ENCODE measurements around the gene CPED1. TPM values are rescaled to one million over a fixed set of nuclear protein-coding genes. Genes with fewer than 3 reads are reported as not detected.

The CPED1 gene
- polyA plus RNA-seq, 1 donor from 2014 or later: not detected

DNA sequence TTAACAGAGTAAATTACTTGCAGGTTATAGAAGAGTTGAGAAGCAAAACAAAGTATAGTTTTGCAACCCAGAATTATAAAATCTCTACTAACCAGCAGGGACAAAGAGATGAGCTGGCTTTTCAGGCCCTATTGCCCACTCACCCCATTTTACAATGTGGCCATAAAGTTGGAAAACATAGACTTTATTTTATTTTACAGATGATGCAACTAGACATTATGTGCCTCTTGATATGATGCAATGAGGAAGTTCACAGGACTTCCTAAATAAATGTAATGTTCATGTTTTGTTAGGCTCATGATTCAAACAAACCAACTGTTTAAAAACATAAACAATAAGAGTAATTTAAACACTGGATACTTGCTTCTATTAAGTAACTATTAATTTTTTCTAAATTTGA is 199.2 kb downstream of the CPED1 start:
- no peak overlapping the region for H3K9ac ChIP-seq (ENCODE audit: low read length)
- no peaks in the 10 kb centered on the region for H3K9me3 ChIP-seq (ENCODE audit: low read length)
- H4K20me1 ChIP-seq (ENCODE audit: insufficient read depth): no peaks in the 10 kb centered on the region
- no peak overlapping the region for H2AFZ ChIP-seq (ENCODE audit: low read depth, low read length)
- no peaks in the 10 kb centered on the region for H3K9me2 ChIP-seq (ENCODE audit: insufficient read depth, low read length)
- H3K4me2 ChIP-seq (ENCODE audit: low read length): no peak overlapping the region
- H3K36me3 ChIP-seq (ENCODE audit: insufficient read depth, low read length): no peaks in the 10 kb centered on the region
- no peaks in the 10 kb centered on the region for H3K79me2 ChIP-seq (replicated peaks; ENCODE audit: insufficient read depth, low read length)
- TF ChIP-seq MXI1 (conservative IDR thresholded peaks at IDR 0.05; ENCODE audit: poor library complexity, severe bottlenecking) (no peak), EZH2 (IDR thresholded peaks at IDR 0.05; ENCODE audit: borderline replicate concordance, insufficient read depth, low read length, poor library complexity, severe bottlenecking) (no peak), SMC3 (conservative IDR thresholded peaks at IDR 0.05; ENCODE audit: poor library complexity) (no peak), POLR2AphosphoS5 (IDR thresholded peaks at IDR 0.05) (no peak)
- TF ChIP-seq, protein P1, sequence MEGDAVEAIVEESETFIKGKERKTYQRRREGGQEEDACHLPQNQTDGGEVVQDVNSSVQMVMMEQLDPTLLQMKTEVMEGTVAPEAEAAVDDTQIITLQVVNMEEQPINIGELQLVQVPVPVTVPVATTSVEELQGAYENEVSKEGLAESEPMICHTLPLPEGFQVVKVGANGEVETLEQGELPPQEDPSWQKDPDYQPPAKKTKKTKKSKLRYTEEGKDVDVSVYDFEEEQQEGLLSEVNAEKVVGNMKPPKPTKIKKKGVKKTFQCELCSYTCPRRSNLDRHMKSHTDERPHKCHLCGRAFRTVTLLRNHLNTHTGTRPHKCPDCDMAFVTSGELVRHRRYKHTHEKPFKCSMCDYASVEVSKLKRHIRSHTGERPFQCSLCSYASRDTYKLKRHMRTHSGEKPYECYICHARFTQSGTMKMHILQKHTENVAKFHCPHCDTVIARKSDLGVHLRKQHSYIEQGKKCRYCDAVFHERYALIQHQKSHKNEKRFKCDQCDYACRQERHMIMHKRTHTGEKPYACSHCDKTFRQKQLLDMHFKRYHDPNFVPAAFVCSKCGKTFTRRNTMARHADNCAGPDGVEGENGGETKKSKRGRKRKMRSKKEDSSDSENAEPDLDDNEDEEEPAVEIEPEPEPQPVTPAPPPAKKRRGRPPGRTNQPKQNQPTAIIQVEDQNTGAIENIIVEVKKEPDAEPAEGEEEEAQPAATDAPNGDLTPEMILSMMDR (IDR thresholded peaks at IDR 0.05; ENCODE audit: poor library complexity, severe bottlenecking): no peak
- TF ChIP-seq, protein P2, sequence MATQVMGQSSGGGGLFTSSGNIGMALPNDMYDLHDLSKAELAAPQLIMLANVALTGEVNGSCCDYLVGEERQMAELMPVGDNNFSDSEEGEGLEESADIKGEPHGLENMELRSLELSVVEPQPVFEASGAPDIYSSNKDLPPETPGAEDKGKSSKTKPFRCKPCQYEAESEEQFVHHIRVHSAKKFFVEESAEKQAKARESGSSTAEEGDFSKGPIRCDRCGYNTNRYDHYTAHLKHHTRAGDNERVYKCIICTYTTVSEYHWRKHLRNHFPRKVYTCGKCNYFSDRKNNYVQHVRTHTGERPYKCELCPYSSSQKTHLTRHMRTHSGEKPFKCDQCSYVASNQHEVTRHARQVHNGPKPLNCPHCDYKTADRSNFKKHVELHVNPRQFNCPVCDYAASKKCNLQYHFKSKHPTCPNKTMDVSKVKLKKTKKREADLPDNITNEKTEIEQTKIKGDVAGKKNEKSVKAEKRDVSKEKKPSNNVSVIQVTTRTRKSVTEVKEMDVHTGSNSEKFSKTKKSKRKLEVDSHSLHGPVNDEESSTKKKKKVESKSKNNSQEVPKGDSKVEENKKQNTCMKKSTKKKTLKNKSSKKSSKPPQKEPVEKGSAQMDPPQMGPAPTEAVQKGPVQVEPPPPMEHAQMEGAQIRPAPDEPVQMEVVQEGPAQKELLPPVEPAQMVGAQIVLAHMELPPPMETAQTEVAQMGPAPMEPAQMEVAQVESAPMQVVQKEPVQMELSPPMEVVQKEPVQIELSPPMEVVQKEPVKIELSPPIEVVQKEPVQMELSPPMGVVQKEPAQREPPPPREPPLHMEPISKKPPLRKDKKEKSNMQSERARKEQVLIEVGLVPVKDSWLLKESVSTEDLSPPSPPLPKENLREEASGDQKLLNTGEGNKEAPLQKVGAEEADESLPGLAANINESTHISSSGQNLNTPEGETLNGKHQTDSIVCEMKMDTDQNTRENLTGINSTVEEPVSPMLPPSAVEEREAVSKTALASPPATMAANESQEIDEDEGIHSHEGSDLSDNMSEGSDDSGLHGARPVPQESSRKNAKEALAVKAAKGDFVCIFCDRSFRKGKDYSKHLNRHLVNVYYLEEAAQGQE (IDR thresholded peaks at IDR 0.05; ENCODE audit: borderline replicate concordance): no peak
- no peaks in the 10 kb centered on the region for H3F3A ChIP-seq (ENCODE audit: insufficient read depth, low read length, poor library complexity, severe bottlenecking)
- no peak overlapping the region for H3K4me3 ChIP-seq (ENCODE audit: low read length)
- no peaks in the 10 kb centered on the region for H3K27me3 ChIP-seq (ENCODE audit: insufficient read depth, low read depth, low read length)
- H3K27ac ChIP-seq (ENCODE audit: low read length): no peak overlapping the region

DNA sequence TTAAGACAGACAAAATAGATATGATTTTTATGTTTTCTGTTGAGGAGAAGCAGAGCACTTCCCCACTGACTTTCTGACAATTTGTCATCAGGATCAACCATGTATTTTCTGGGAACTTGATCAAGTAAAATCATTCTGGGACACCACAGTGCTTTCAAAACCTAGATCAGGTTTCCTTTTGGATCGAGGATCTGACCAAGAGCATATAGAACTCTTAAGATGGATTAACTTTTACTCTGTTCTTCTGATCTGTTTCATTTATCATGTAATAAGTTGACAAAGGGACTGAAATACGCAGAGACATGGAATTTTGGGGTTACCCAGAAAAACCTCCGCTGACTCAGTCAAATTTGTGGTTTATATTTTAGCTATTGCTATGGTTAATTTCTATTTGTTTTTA is 204.3 kb downstream of the CPED1 start:
- Histone ChIP-seq H3K36me3 (ENCODE audit: insufficient read depth, low read length) (no peaks in the 10 kb centered on the region), H4K20me1 (ENCODE audit: insufficient read depth) (no peaks in the 10 kb centered on the region), H2AFZ (ENCODE audit: low read depth, low read length) (no peak overlapping the region), H3K9ac (ENCODE audit: low read length) (no peak overlapping the region), H3F3A (ENCODE audit: insufficient read depth, low read length, poor library complexity, severe bottlenecking) (no peaks in the 10 kb centered on the region), H3K9me2 (ENCODE audit: insufficient read depth, low read length) (no peaks in the 10 kb centered on the region), H3K27me3 (ENCODE audit: insufficient read depth, low read depth, low read length) (no peaks in the 10 kb centered on the region), H3K9me3 (ENCODE audit: low read length) (no peaks in the 10 kb centered on the region), H3K4me3 (ENCODE audit: low read length) (no peak overlapping the region), H3K27ac (ENCODE audit: low read length) (no peak overlapping the region), H3K79me2 (replicated peaks; ENCODE audit: insufficient read depth, low read length) (no peaks in the 10 kb centered on the region), H3K4me2 (ENCODE audit: low read length) (no peak overlapping the region)
- TF ChIP-seq TAF1 (IDR thresholded peaks at IDR 0.05; ENCODE audit: low read depth) (no peak), EZH2 (IDR thresholded peaks at IDR 0.05; ENCODE audit: borderline replicate concordance, insufficient read depth, low read length, poor library complexity, severe bottlenecking) (no peak), SMC3 (conservative IDR thresholded peaks at IDR 0.05; ENCODE audit: poor library complexity) (no peak), MXI1 (conservative IDR thresholded peaks at IDR 0.05; ENCODE audit: poor library complexity, severe bottlenecking) (no peak), POLR2AphosphoS5 (IDR thresholded peaks at IDR 0.05) (no peak), EP300 (conservative IDR thresholded peaks at IDR 0.05; ENCODE audit: poor library complexity, severe bottlenecking) (no peak), RAD21 (conservative IDR thresholded peaks at IDR 0.05) (no peak)
- TF ChIP-seq, protein P2 (IDR thresholded peaks at IDR 0.05; ENCODE audit: borderline replicate concordance): no peak
- TF ChIP-seq, protein P1 (IDR thresholded peaks at IDR 0.05; ENCODE audit: poor library complexity, severe bottlenecking): no peak
